HG03378 (cell line): ENCODE data around the gene RAD51B.

Experiments used
- ATAC-seq: cut with Tn5 transposase; IDR thresholded peaks from one replicate; pipeline ENCODE4 v1.9.1; 2021; ENCODE audit warnings: mild to moderate bottlenecking, moderate library complexity; ENCODE audit not compliant: unreplicated experiment

The RAD51B gene

DNA sequence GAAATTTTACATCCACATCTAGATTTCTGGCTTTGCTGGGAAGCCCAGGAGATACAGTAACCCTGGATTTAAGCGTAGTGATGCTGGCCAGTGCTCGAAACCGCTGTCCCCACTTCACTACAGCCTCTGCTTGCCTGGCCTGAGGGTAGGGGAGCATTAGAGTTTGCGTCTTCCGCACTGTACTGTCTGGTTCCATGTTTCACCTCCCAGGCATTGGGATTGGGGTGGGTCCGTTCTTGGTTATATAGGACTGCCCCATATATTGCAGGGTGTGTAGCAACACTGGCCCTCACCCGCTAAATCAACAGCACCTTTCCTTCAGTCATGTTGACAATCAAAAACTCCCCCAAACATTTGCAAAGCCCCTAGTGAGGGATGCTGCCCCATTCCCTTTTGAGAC lies 732.5 kb downstream of the RAD51B start:
- ATAC-seq: no peak

DNA sequence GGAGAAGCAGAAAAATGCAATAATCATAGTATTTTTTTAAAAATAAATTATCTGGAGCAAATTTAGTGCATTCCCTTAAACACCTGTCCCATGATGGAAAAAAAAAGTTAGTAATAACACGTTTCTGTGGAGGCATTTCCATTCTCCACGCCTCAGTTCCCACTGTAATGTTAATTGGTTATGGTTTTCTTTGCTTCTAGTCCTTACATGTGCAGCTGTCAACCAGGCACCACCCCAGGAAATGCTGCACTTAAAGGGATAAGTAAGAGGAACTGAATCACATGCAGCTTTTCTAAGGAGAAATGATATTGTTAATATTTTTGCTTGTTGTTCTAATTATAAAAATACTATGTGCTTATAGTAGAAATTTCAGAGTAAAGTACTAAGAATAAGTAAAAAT lies 733.0 kb downstream of the RAD51B start:
- no peak for ATAC-seq

DNA sequence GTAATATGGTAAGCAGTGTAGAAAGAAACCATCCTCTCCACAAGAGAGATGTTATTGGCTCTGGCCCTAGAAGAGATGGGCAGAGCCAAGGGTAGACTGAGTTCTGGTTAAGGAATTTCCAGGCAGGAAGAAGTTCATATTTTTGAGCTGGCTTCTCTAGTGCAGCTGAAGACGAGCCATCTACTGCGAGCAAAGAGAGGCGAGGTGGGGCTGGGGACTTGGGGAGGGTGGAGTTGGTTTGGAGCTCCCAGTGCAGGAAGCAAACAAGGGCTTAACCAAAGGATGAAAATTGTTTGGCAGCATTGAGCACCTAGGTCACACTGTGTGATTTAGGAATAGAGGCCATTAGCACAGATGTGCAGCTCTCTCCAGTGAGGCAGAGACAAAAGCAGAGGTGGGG lies 733.7 kb downstream of the RAD51B start:
- no peak for ATAC-seq

DNA sequence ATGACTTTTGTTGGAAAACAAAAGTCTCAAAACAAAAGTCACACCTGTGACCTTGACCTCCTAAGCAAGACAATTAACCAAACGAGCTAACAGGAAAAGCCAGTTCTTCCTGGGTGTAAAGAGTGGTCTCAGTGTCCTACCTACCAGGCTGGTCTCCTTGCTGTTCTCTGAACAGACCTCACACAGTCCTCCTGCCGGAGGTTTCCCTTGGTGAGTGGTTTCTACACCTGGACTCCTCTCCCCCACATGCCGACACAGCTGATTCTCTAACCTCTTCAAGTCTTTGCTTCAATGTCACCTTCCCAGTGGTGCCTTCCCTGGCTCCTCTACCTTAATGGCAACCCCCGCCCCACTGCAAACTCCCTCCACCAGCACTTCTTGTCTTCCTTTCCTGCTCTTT lies 734.7 kb downstream of the RAD51B start:
- ATAC-seq: no peak

GRCh38 chr14:68556253-68556652 lies 736.7 kb downstream of the RAD51B start:
- ATAC-seq: no peak

GRCh38 chr14:68557648-68558047 lies 738.1 kb downstream of the RAD51B start:
- ATAC-seq: no peak

GRCh38 chr14:68558096-68558495 lies 738.5 kb downstream of the RAD51B start:
- ATAC-seq: no peak

GRCh38 chr14:68559949-68560348 lies 740.4 kb downstream of the RAD51B start:
- ATAC-seq: no peak

GRCh38 chr14:68561531-68562007 lies 742.0 kb downstream of the RAD51B start:
- no peak for ATAC-seq

GRCh38 chr14:68562911-68563250 lies 743.3 kb downstream of the RAD51B start:
- ATAC-seq: no peak

GRCh38 chr14:68563251-68564131 lies 743.9 kb downstream of the RAD51B start:
- ATAC-seq: no peak

GRCh38 chr14:68564191-68564825 lies 744.7 kb downstream of the RAD51B start:
- no peak for ATAC-seq

DNA sequence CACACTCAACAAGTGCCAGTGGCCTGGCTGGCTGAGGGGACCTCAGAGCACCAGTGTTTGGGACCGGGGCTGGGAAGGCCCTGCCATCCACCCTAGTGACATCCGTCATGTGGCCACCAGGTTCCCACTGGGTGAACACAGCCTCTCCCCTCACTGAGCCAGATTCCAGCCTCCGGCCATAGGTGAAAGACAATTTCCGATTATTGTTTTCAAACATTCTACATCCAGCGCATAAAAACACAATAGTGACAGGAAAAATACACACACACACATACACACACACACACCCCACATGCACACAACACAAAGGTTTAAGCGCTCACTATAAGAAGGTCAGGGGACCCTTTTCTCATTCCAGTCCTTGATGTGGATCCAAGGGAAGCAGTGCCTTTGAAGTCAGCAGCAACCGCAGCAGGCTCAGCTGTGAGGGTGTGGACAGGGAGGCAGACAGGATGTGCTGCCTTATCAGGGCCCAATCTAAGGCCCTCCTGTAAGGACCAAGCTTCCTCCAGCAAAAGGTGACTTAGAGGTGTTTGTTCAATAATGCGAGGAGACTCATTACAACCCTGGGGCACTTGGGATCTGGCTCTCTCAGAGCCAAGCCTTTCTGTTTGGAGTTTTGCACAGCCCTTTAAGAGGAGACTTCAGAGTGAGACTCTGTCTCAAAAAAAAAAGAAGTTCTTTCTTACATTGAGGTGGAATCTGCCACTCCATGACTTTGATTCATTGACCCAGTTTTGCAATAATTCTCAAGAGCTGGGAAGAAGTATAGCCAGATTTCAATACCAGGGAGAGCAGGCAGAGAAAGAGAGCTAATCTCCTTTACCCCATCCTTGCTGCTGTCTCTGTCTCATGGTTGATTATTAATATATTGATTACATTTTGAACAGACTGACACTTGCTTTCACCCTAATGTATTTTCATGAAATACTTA lies 745.5 kb downstream of the RAD51B start:
- no peak for ATAC-seq

DNA sequence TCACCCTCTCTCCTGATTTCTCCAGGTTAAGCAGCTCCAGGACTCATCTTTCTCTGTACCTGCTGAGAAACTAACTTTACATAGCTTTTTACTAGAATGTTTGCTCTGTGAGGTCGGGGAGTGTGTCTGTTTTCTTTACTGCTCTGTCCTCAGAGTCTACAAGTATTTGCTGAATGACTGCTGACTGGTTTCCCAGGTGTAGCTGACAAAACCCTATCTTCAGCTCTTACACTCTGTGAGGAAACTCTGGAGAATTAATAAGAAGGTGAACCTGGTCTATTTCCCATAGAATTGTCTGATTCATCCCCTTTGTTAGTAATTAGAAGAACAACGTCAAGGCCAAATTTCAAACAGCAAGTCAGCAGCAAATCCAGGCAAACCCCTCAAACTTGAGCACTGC lies 746.5 kb downstream of the RAD51B start:
- no peak for ATAC-seq

GRCh38 chr14:68568907-68569897 lies 749.6 kb downstream of the RAD51B start:
- ATAC-seq: no peak

DNA sequence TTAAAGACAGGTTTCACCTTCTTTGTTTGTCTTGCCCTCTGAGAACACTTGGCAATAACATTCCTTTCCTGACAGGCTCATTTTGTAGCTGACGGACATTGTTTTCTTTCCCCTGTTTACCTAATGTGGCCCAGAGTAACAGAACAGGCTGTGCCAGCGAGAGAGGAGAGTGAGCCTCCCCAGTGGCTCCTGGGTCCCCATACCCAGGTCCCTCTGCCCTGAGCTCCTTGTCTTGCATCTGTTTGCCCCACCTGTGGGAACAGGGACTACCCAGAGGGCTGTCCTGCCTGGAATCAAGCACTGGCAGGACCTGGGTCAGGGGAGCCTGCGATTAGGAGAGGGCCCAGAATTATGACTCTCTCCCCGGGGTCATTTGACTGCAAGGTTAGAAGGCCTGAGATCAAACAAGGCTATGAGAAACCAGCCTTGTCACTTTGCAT lies 750.4 kb downstream of the RAD51B start:
- no peak for ATAC-seq

GRCh38 chr14:68571114-68571591 lies 751.6 kb downstream of the RAD51B start:
- ATAC-seq: no peak

- ATAC-seq: no peak
Measured at GRCh38 chr14:68571928-68572525, 752.4 kb downstream of the RAD51B start.

DNA sequence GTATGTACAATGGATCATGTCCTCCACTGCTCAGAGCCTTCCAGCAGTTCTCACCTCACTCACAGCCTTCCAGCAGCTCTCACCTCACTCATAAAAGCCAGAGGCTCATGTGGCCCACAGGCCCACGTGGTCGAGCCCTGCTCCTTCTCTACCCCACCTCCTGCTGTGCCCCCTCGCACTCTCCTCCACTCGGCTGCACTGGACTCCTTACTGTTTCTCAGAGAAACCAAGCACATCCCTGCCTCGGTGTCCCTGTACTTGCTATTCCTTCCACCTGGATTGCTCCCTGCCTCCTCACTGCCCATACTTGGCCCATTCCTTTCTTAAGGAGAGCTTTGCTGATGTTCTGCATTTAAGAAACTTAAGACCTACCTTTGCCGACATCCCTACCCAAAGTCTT lies 753.5 kb downstream of the RAD51B start:
- ATAC-seq: no peak
